IPS-15b (cell line): Measurements from ENCODE around the gene LSM3.

Experiments used
- H3K27me3 ChIP-seq: one replicate; pipeline ENCODE4 v1.6.1; 2013; ENCODE audit warnings: low read length; ENCODE audit not compliant: control insufficient read depth, insufficient read depth
- H3K36me3 ChIP-seq: one replicate; pipeline ENCODE4 v1.6.1; 2013; ENCODE audit warnings: low read length; ENCODE audit not compliant: control insufficient read depth, insufficient read depth
- H3K4me1 ChIP-seq: one replicate; pipeline ENCODE4 v1.6.1; 2013; ENCODE audit warnings: mild to moderate bottlenecking, low read length; ENCODE audit not compliant: control insufficient read depth, insufficient read depth
- H3K4me3 ChIP-seq: one replicate; pipeline ENCODE4 v1.5.1; 2013; ENCODE audit warnings: low read depth, low read length
- H3K9ac ChIP-seq: one replicate; pipeline ENCODE4 v1.6.1; 2013; ENCODE audit warnings: low read depth, mild to moderate bottlenecking, low read length
- H3K9me3 ChIP-seq: one replicate; pipeline ENCODE4 v1.6.1; 2013; ENCODE audit warnings: mild to moderate bottlenecking, low read length; ENCODE audit not compliant: control insufficient read depth, insufficient read depth

Gene LSM3

GRCh38 chr3:14186854-14187458 is 8.3 kb downstream of the LSM3 start:
- H3K9me3 ChIP-seq: no peaks in the 10 kb centered on the region
- H3K4me1 ChIP-seq: no peaks in the 10 kb centered on the region
- H3K27me3 ChIP-seq: no peaks in the 10 kb centered on the region
- H3K4me3 ChIP-seq: no peak overlapping the region
- peaks cover 12% of the 10 kb centered on the region for H3K36me3 ChIP-seq
- H3K9ac ChIP-seq: no peak overlapping the region

GRCh38 chr3:14188041-14188754 is 9.6 kb downstream of the LSM3 start:
- Histone ChIP-seq H3K9ac (no peak overlapping the region), H3K36me3 (peaks cover 4% of the 10 kb centered on the region), H3K9me3 (no peaks in the 10 kb centered on the region), H3K4me1 (no peaks in the 10 kb centered on the region), H3K4me3 (no peak overlapping the region), H3K27me3 (no peaks in the 10 kb centered on the region)

GRCh38 chr3:14194865-14195264 is 16.2 kb downstream of the LSM3 start:
- Histone ChIP-seq H3K36me3 (peaks cover 8% of the 10 kb centered on the region), H3K4me3 (no peak overlapping the region), H3K4me1 (no peaks in the 10 kb centered on the region), H3K9me3 (no peaks in the 10 kb centered on the region), H3K9ac (no peak overlapping the region), H3K27me3 (no peaks in the 10 kb centered on the region)

DNA sequence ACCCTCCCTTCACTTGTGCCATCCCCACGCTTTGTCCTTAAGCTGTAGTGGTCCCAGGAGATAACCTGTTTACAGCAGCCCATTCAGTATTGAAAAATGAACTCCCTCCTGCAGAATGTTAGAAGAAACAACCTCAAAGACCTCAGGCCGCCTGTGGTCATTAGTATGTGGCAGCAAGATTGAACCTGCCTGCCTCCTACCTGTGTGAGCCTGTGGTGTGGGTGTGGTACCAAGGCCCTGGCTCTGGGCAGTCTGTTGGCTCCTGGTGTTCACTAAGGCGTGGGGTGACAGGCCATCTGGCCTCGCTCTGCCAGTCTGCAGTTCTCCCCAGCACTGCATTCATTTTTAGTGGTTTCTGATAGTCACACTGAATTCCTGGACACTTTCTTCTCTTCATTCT is 21.0 kb downstream of the LSM3 start:
- no peaks in the 10 kb centered on the region for H3K27me3 ChIP-seq
- no peak overlapping the region for H3K9ac ChIP-seq
- H3K4me3 ChIP-seq: no peak overlapping the region
- peaks cover 8% of the 10 kb centered on the region for H3K36me3 ChIP-seq
- peaks cover 3% of the 10 kb centered on the region for H3K4me1 ChIP-seq
- H3K9me3 ChIP-seq: no peaks in the 10 kb centered on the region

- H3K9ac ChIP-seq: no peak overlapping the region
- peaks cover 3% of the 10 kb centered on the region for H3K36me3 ChIP-seq
- no peaks in the 10 kb centered on the region for H3K27me3 ChIP-seq
- no peaks in the 10 kb centered on the region for H3K9me3 ChIP-seq
- no peak overlapping the region for H3K4me3 ChIP-seq
- H3K4me1 ChIP-seq: peaks cover 3% of the 10 kb centered on the region
Observed at GRCh38 chr3:14200276-14200675, 21.7 kb downstream of the LSM3 start.

GRCh38 chr3:14200841-14201240 is 22.2 kb downstream of the LSM3 start:
- Histone ChIP-seq H3K4me3 (no peak overlapping the region), H3K9ac (no peak overlapping the region), H3K27me3 (no peaks in the 10 kb centered on the region), H3K4me1 (peaks cover 3% of the 10 kb centered on the region), H3K9me3 (no peaks in the 10 kb centered on the region), H3K36me3 (peaks cover 3% of the 10 kb centered on the region)

GRCh38 chr3:14201940-14202684 is 23.5 kb downstream of the LSM3 start:
- H3K36me3 ChIP-seq: no peaks in the 10 kb centered on the region
- no peak overlapping the region for H3K4me3 ChIP-seq
- no peaks in the 10 kb centered on the region for H3K27me3 ChIP-seq
- H3K9me3 ChIP-seq: no peaks in the 10 kb centered on the region
- peaks cover 3% of the 10 kb centered on the region for H3K4me1 ChIP-seq
- H3K9ac ChIP-seq: no peak overlapping the region

DNA sequence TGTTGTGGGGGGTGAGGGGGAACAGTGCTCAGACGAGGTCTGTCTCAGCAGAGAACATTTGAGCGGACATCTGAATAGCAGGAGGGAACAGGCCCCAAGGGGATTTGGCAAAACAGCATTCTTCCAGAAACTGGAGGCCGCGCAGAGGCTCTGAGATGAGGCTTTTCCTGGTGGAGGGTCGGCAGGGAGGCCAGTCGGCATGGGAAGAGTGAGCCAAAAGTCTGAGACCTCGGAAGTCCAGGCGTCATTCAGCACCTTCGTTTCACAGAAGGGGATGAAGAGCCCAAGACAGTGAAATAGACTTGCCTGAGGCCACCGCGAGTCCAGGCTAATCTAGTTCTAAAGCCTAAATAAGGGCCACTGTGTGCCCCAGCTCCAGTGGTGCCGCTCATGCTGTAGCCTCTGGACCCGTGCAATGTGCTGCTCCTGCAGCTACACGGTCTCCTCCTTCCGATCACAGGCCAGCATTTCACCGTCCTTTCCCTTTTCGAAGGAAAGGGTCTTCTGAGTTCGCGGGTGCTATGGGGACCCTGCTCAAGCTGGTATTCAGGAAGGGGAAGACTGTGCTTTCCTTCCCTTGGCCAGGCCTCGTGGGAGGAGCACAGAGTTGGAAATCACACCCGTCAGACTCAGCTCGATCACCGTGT is 24.4 kb downstream of the LSM3 start:
- Histone ChIP-seq H3K36me3 (no peaks in the 10 kb centered on the region), H3K27me3 (no peaks in the 10 kb centered on the region), H3K4me1 (peaks cover 3% of the 10 kb centered on the region), H3K9me3 (no peaks in the 10 kb centered on the region), H3K4me3 (no peak overlapping the region), H3K9ac (no peak overlapping the region)

DNA sequence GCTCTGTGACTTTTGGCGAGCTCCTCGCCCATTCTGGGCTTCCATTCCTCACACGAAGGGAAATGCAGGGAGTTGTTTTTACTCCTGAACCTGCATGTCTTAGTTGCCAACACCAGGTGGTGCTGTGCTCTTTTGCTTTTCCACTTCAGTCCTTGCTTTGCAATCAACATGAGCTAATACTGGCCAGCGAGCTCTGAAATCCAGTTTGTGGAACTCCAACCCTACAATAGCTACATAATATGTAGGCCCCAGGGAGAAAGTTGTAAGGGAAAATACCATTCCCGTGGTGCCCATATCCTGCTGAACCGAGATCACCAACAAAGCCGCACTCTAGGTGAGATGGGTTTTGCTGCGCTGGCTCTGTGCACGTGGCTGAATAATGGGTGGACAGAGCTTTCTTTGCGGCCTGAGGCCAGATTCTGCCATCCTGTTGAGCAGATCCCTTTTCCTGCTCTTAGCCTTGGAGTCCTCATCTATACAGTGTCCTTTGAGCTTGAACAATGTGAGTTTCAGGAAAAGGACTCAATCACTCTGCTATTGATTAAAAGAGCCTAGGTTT is 25.0 kb downstream of the LSM3 start:
- Histone ChIP-seq H3K4me1 (peaks cover 3% of the 10 kb centered on the region), H3K36me3 (no peaks in the 10 kb centered on the region), H3K27me3 (no peaks in the 10 kb centered on the region), H3K9me3 (no peaks in the 10 kb centered on the region), H3K9ac (no peak overlapping the region), H3K4me3 (no peak overlapping the region)

GRCh38 chr3:14204515-14205284 is 26.1 kb downstream of the LSM3 start:
- Histone ChIP-seq H3K9me3 (no peaks in the 10 kb centered on the region), H3K4me1 (peaks cover 3% of the 10 kb centered on the region)

More at GRCh38 chr3:14204515-14205284, 26.1 kb downstream of the LSM3 start:
- Histone ChIP-seq H3K36me3 (no peaks in the 10 kb centered on the region), H3K4me3 (no peak overlapping the region), H3K27me3 (no peaks in the 10 kb centered on the region), H3K9ac (no peak overlapping the region)
